Esophagus squamous epithelium (tissue), 5 donors: ENCODE results near the gene TSPAN15. TPM values are rescaled to one million over a fixed set of nuclear protein-coding genes. Genes with fewer than 3 reads are reported as not detected.
A peak's percentile ranks its signal among the peaks of the same experiment; 100 is the strongest.

Experiments
- DNase-seq: peaks from one replicate; lab custom pipeline; 2025; lab: John Stamatoyannopoulos, UW
- H3K27ac ChIP-seq, 4 donors: fragments of 200-600 bp; sonication (generic); one replicate each; pipeline ENCODE4 v1.5.1; 2016 to 2019; ENCODE audit warnings: mild to moderate bottlenecking in 1 of 4
- H3K27me3 ChIP-seq, 4 donors: fragments of 200-600 bp; sonication (generic); 1 replicate in 3 of 4; 2 replicates in 1 of 4; pipeline versions ENCODE4 v1.5.1 to v1.6.0; 2017 to 2021; ENCODE audit warnings: antibody characterized with exemption in 1 of 4
- H3K36me3 ChIP-seq, 3 donors: fragments of 200-600 bp; sonication (generic); one replicate each; pipeline ENCODE4 v1.5.1; 2016 to 2019
- H3K4me1 ChIP-seq, 3 donors: fragments of 200-600 bp; sonication (generic); one replicate each; pipeline ENCODE4 v1.5.1; 2017 to 2019
- H3K4me3 ChIP-seq, 4 donors: fragments of 200-600 bp; sonication (generic); 1 replicate in 3 of 4; 2 replicates in 1 of 4; pipeline ENCODE4 v1.5.1; 2016 to 2019; ENCODE audit warnings: mild to moderate bottlenecking in 2 of 4, moderate library complexity in 1 of 4
- H3K9me3 ChIP-seq, 3 donors: fragments of 200-600 bp; sonication (generic); one replicate each; pipeline ENCODE4 v1.5.1; 2016 to 2019
- POLR2A ChIP-seq, 4 donors: fragments of 450-650 bp; IDR thresholded peaks; one replicate each; pipeline ENCODE4 v1.6.1; 2017; ENCODE audit warnings: antibody characterized with exemption in 4 of 4, mild to moderate bottlenecking in 4 of 4, moderate library complexity in 3 of 4
- WGBS, 2 donors: methylation state at CpG; one replicate each; pipeline ENCODE4 v1.1.5; 2018; 5-methylcytosine and 5-hydroxymethylcytosine counted together
- intact Hi-C: fragments of 100-400 bp; cut with DNase I; formaldehyde crosslinking; loops from one replicate; pipeline ENCODE4 v1.15.0; 2022
- total RNA-seq, 4 donors: library from RNA; depleted of rRNA; stranded (reverse); fragments of >200 nt; gene quantifications; one replicate each; pipeline ENCODE4 v1.1.0, GENCODE V29; 2016
- TF ChIP-seq, protein P1 (sequence below), 6 experiments: fragments of 450-650 bp in 4 of 6; fragments of 200-600 bp in 2 of 6; sonication (generic) in 2 of 6; IDR thresholded peaks; one replicate each; pipeline ENCODE4 v1.5.1; 2016 to 2019; ENCODE audit warnings: antibody characterized with exemption in 6 of 6, mild to moderate bottlenecking in 4 of 6, moderate library complexity in 4 of 6
- donor health status: DM: yes; HTN: yes; CAD: no.

Gene TSPAN15
- total RNA-seq, 4 donors from 2014 or later = 3.6 to 24.0 (median 18.5) TPM

GRCh38 chr10:69455006-69455763 lies 3.9 kb downstream of the TSPAN15 start:
- WGBS, 2 donors = 65 to 87% methylated on average over 5 to 10 of the region's 10 CpGs
- Histone ChIP-seq H3K4me1 (peaks cover 17 to 80% (median 37%) of the 10 kb centered on the region in 3 donors), H3K4me3 (no peak overlapping the region), H3K27ac (peak overlapping the region in 1 of 4 donors; percentile 3), H3K9me3 (no peaks in the 10 kb centered on the region), H3K36me3 (no peaks in the 10 kb centered on the region), H3K27me3 (no peaks in the 10 kb centered on the region)
- DNase-seq = no peak
- intact Hi-C loops = no loop called here
- TF ChIP-seq, protein P1, sequence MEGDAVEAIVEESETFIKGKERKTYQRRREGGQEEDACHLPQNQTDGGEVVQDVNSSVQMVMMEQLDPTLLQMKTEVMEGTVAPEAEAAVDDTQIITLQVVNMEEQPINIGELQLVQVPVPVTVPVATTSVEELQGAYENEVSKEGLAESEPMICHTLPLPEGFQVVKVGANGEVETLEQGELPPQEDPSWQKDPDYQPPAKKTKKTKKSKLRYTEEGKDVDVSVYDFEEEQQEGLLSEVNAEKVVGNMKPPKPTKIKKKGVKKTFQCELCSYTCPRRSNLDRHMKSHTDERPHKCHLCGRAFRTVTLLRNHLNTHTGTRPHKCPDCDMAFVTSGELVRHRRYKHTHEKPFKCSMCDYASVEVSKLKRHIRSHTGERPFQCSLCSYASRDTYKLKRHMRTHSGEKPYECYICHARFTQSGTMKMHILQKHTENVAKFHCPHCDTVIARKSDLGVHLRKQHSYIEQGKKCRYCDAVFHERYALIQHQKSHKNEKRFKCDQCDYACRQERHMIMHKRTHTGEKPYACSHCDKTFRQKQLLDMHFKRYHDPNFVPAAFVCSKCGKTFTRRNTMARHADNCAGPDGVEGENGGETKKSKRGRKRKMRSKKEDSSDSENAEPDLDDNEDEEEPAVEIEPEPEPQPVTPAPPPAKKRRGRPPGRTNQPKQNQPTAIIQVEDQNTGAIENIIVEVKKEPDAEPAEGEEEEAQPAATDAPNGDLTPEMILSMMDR (IDR thresholded peaks at IDR 0.05) = no peak
- TF ChIP-seq POLR2A (IDR thresholded peaks at IDR 0.05) = no peak

GRCh38 chr10:69456880-69457693 lies 5.8 kb downstream of the TSPAN15 start:
- intact Hi-C loops = no loop called here
- Histone ChIP-seq H3K27ac (peak overlapping the region in 3 of 4 donors; percentile 51 to 57 (median 52)), H3K27me3 (no peaks in the 10 kb centered on the region), H3K4me1 (peaks cover 9 to 76% (median 44%) of the 10 kb centered on the region in 3 donors), H3K4me3 (no peak overlapping the region), H3K9me3 (no peaks in the 10 kb centered on the region), H3K36me3 (no peaks in the 10 kb centered on the region)
- TF ChIP-seq POLR2A (IDR thresholded peaks at IDR 0.05) = no peak
- TF ChIP-seq, protein P1 (IDR thresholded peaks at IDR 0.05) = no peak
- 75% methylated on average over 2 to 7 of the region's 8 CpGs for WGBS, 2 donors
- no peak for DNase-seq

GRCh38 chr10:69457771-69458237 lies 6.5 kb downstream of the TSPAN15 start:
- Histone ChIP-seq H3K27ac (peak overlapping the region in 3 of 4 donors; percentile 51 to 57 (median 52)), H3K27me3 (no peaks in the 10 kb centered on the region), H3K4me1 (peaks cover 8 to 74% (median 43%) of the 10 kb centered on the region in 3 donors), H3K36me3 (no peaks in the 10 kb centered on the region), H3K4me3 (no peak overlapping the region), H3K9me3 (no peaks in the 10 kb centered on the region)
- no peak for DNase-seq
- TF ChIP-seq POLR2A (IDR thresholded peaks at IDR 0.05) = no peak
- TF ChIP-seq, protein P1 (IDR thresholded peaks at IDR 0.05) = no peak
- 59 to 72% methylated on average over 3 to 4 of the region's 5 CpGs for WGBS, 2 donors
- intact Hi-C loops = no loop called here

DNA sequence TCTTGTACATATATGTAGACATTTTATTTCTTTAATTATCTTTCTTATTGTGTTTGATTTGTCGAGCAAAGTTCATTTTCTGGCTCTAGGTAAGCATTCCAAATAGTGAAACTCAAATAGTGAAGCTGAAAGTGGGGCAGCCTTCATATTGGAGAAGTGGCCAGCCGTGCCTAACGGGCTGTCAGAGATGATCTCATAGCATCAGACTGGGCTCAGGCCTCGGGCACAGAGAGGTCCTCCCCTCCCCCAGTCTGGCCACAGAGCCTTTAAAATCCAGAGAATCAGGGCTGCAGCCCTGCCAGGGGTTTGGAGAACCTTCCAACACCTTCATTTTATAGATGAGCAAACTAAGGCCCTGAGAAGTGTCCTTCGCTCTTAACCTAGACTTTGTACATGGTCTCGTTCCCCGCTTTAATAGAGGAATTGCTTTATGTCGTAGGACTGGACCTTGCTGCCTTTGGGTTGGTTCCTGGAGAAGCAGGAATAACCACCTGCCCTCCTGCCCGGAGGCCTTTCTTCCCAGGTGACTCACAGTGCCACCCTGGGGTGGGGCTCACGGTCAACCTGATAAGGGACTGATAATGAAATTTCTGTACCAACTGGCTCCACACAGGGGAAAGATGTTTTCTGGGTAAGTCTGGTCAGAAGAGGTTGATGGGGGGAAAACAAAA lies 7.3 kb downstream of the TSPAN15 start:
- WGBS, 2 donors = 63 to 82% methylated on average over 5 to 8 of the region's 10 CpGs
- H3K9me3 ChIP-seq = no peaks in the 10 kb centered on the region
- no peaks in the 10 kb centered on the region for H3K36me3 ChIP-seq
- peaks cover 8 to 74% (median 43%) of the 10 kb centered on the region in 3 donors for H3K4me1 ChIP-seq
- intact Hi-C loops = no loop called here
- no peak for TF ChIP-seq POLR2A (IDR thresholded peaks at IDR 0.05)
- TF ChIP-seq, protein P1 (IDR thresholded peaks at IDR 0.05) = no peak
- peak overlapping the region in 3 of 4 donors; percentile 51 to 57 (median 52) for H3K27ac ChIP-seq
- no peaks in the 10 kb centered on the region for H3K27me3 ChIP-seq
- no peak for DNase-seq
- H3K4me3 ChIP-seq = no peak overlapping the region
